HepG2 (cell line): Measurements from ENCODE around the gene CHMP4B. TPM values are rescaled to one million over a fixed set of nuclear protein-coding genes. Genes with fewer than 3 reads are reported as not detected.

Source experiments
- EZH2 ChIP-seq: conservative IDR thresholded peaks from 2 replicates; pipeline ENCODE4 v1.6.1; 2012; ENCODE audit warnings: mild to moderate bottlenecking, low read depth, low read length, moderate library complexity
- MAX ChIP-seq: IDR thresholded peaks from 2 replicates; pipeline ENCODE4 v1.6.1; 2012; ENCODE audit warnings: inconsistent platforms
- MTA1 ChIP-seq: sonication (generic); formaldehyde crosslinking; IDR thresholded peaks from 2 replicates; pipeline ENCODE4 v1.4.0; 2020; ENCODE audit warnings: missing genetic modification reagents, mild to moderate bottlenecking, borderline replicate concordance
- SP4 ChIP-seq: sonication (generic); formaldehyde crosslinking; IDR thresholded peaks from 2 replicates; pipeline ENCODE4 v1.8.1; 2023; ENCODE audit warnings: mild to moderate bottlenecking, missing genetic modification reagents
- ZBTB3 ChIP-seq: sonication (generic); formaldehyde crosslinking; IDR thresholded peaks from 2 replicates; pipeline ENCODE4 v1.4.0; 2020; ENCODE audit warnings: low read depth, mild to moderate bottlenecking, moderate library complexity, missing genetic modification reagents, borderline replicate concordance
- ZNF747 ChIP-seq: sonication (generic); formaldehyde crosslinking; IDR thresholded peaks from 2 replicates; pipeline ENCODE4 v1.8.1; 2023; ENCODE audit warnings: missing genetic modification reagents, mild to moderate bottlenecking, borderline replicate concordance
- polyA plus RNA-seq, 8 experiments: library from polyadenylated mRNA; depleted of rRNA in 3 of 8; stranded (reverse) in 7 of 8; unstranded in 1 of 8; fragments of >200 nt; fragmentation: Illumina TruSeq in 4 of 8; extraction: Trizol in 4 of 8; gene quantifications; 2 replicates each; pipeline versions ENCODE4 v1.2.1 to v1.2.3, GENCODE V29; 2011 to 2016; ENCODE audit warnings: low read depth in 4 of 8, missing spikeins in 1 of 8, mixed read lengths in 1 of 8; ENCODE audit not compliant: insufficient read depth in 1 of 8
- total RNA-seq, 5 experiments: library from RNA; depleted of rRNA; stranded (reverse); fragments of >200 nt; fragmentation: Illumina TruSeq; extraction: Trizol; gene quantifications; 2 replicates each; pipeline ENCODE4 v1.2.3, GENCODE V29; 2016; ENCODE audit warnings: low read depth in 1 of 5
- TF ChIP-seq, protein P1 (sequence below): IDR thresholded peaks from 2 replicates; pipeline ENCODE4 v1.6.1; 2016; ENCODE audit warnings: low read depth, control low read depth
- TF ChIP-seq, protein P2 (sequence below): sonication (generic); formaldehyde crosslinking; IDR thresholded peaks from 2 replicates; pipeline ENCODE4 v1.5.0; 2020; ENCODE audit warnings: mild to moderate bottlenecking, missing genetic modification reagents, borderline replicate concordance
- TF ChIP-seq, protein P3 (sequence below): IDR thresholded peaks from 2 replicates; pipeline ENCODE4 v1.4.0; 2020; ENCODE audit warnings: mild to moderate bottlenecking, missing genetic modification reagents

The CHMP4B gene
- total and polyA plus RNA-seq, 2 of the 13 experiments (the other 11 are each of a cell fraction or from before 2014, with no cell fraction given): 40.1 to 45.6 TPM

- TF ChIP-seq, protein P1, sequence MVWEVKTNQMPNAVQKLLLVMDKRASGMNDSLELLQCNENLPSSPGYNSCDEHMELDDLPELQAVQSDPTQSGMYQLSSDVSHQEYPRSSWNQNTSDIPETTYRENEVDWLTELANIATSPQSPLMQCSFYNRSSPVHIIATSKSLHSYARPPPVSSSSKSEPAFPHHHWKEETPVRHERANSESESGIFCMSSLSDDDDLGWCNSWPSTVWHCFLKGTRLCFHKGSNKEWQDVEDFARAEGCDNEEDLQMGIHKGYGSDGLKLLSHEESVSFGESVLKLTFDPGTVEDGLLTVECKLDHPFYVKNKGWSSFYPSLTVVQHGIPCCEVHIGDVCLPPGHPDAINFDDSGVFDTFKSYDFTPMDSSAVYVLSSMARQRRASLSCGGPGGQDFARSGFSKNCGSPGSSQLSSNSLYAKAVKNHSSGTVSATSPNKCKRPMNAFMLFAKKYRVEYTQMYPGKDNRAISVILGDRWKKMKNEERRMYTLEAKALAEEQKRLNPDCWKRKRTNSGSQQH (CRISPR knock-in tag): peak; percentile 74; the same call in 1 of the 2 replicates
- TF ChIP-seq, protein P2, sequence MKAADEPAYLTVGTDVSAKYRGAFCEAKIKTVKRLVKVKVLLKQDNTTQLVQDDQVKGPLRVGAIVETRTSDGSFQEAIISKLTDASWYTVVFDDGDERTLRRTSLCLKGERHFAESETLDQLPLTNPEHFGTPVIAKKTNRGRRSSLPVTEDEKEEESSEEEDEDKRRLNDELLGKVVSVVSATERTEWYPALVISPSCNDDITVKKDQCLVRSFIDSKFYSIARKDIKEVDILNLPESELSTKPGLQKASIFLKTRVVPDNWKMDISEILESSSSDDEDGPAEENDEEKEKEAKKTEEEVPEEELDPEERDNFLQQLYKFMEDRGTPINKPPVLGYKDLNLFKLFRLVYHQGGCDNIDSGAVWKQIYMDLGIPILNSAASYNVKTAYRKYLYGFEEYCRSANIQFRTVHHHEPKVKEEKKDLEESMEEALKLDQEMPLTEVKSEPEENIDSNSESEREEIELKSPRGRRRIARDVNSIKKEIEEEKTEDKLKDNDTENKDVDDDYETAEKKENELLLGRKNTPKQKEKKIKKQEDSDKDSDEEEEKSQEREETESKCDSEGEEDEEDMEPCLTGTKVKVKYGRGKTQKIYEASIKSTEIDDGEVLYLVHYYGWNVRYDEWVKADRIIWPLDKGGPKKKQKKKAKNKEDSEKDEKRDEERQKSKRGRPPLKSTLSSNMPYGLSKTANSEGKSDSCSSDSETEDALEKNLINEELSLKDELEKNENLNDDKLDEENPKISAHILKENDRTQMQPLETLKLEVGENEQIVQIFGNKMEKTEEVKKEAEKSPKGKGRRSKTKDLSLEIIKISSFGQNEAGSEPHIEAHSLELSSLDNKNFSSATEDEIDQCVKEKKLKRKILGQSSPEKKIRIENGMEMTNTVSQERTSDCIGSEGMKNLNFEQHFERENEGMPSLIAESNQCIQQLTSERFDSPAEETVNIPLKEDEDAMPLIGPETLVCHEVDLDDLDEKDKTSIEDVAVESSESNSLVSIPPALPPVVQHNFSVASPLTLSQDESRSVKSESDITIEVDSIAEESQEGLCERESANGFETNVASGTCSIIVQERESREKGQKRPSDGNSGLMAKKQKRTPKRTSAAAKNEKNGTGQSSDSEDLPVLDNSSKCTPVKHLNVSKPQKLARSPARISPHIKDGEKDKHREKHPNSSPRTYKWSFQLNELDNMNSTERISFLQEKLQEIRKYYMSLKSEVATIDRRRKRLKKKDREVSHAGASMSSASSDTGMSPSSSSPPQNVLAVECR (CRISPR knock-in tag): peak; percentile 51
- TF ChIP-seq, protein P3, sequence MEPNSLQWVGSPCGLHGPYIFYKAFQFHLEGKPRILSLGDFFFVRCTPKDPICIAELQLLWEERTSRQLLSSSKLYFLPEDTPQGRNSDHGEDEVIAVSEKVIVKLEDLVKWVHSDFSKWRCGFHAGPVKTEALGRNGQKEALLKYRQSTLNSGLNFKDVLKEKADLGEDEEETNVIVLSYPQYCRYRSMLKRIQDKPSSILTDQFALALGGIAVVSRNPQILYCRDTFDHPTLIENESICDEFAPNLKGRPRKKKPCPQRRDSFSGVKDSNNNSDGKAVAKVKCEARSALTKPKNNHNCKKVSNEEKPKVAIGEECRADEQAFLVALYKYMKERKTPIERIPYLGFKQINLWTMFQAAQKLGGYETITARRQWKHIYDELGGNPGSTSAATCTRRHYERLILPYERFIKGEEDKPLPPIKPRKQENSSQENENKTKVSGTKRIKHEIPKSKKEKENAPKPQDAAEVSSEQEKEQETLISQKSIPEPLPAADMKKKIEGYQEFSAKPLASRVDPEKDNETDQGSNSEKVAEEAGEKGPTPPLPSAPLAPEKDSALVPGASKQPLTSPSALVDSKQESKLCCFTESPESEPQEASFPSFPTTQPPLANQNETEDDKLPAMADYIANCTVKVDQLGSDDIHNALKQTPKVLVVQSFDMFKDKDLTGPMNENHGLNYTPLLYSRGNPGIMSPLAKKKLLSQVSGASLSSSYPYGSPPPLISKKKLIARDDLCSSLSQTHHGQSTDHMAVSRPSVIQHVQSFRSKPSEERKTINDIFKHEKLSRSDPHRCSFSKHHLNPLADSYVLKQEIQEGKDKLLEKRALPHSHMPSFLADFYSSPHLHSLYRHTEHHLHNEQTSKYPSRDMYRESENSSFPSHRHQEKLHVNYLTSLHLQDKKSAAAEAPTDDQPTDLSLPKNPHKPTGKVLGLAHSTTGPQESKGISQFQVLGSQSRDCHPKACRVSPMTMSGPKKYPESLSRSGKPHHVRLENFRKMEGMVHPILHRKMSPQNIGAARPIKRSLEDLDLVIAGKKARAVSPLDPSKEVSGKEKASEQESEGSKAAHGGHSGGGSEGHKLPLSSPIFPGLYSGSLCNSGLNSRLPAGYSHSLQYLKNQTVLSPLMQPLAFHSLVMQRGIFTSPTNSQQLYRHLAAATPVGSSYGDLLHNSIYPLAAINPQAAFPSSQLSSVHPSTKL (CRISPR knock-in tag): no peak; the same call in 1 of the 2 replicates
- TF ChIP-seq ZBTB3 (CRISPR knock-in tag) (no peak), SP4 (CRISPR knock-in tag) (no peak), ZNF747 (CRISPR knock-in tag) (no peak), EZH2 (no peak), MTA1 (CRISPR knock-in tag) (no peak), MAX (no peak)
Measured at GRCh38 chr20:33814238-33814712, 3.1 kb downstream of the CHMP4B start (continued).
